RWPE2 (cell line): Measurements from ENCODE around the gene AGBL4.

Source experiments
- ATAC-seq: fragments of 200-7000 bp; cut with Tn5 transposase; 3 replicates; pipeline ENCODE4 v1.9.1; 2021; ENCODE audit warnings: low read depth
- DNase-seq: peaks from one replicate; pipeline ENCODE4 v3.0.0-alpha.2; 2020; ENCODE audit warnings: low spot score
- H3K27ac ChIP-seq: fragments of 450-650 bp; 2 replicates; pipeline ENCODE4 v1.5.1; 2017; ENCODE audit warnings: mild to moderate bottlenecking; ENCODE audit not compliant: poor library complexity, severe bottlenecking
- H3K27me3 ChIP-seq: fragments of 250-450 bp; sonication (Bioruptor Pico); 2 replicates; pipeline ENCODE4 v1.5.1; 2021; ENCODE audit warnings: mild to moderate bottlenecking, moderate library complexity; ENCODE audit not compliant: insufficient read depth, poor library complexity, severe bottlenecking
- H3K36me3 ChIP-seq: fragments of 250-450 bp; sonication (Bioruptor Pico); 2 replicates; pipeline ENCODE4 v1.5.1; 2020; ENCODE audit warnings: low read depth, mild to moderate bottlenecking, moderate library complexity
- H3K4me1 ChIP-seq: fragments of 250-450 bp; sonication (Bioruptor Pico); 2 replicates; pipeline ENCODE4 v1.5.1; 2021; ENCODE audit warnings: mild to moderate bottlenecking, moderate library complexity; ENCODE audit not compliant: insufficient read depth, poor library complexity, severe bottlenecking
- H3K4me3 ChIP-seq: fragments of 250-450 bp; sonication (Bioruptor Pico); 2 replicates; pipeline ENCODE4 v1.5.1; 2021; ENCODE audit warnings: mild to moderate bottlenecking, moderate library complexity; ENCODE audit not compliant: severe bottlenecking
- H3K9me3 ChIP-seq: fragments of 250-450 bp; sonication (Bioruptor Pico); 2 replicates; pipeline ENCODE4 v1.5.1; 2021; ENCODE audit warnings: mild to moderate bottlenecking, moderate library complexity; ENCODE audit not compliant: severe bottlenecking
- CTCF ChIP-seq: fragments of 450-650 bp; IDR thresholded peaks from one replicate; pipeline ENCODE4 v1.5.1; 2017; ENCODE audit warnings: mild to moderate bottlenecking, moderate library complexity; ENCODE audit not compliant: poor library complexity, severe bottlenecking

The AGBL4 gene

GRCh38 chr1:49397086-49397485, 626.7 kb downstream of the AGBL4 start:
- no peak overlapping the region for H3K4me3 ChIP-seq
- H3K4me1 ChIP-seq: no peaks in the 10 kb centered on the region
- no peak for ATAC-seq
- DNase-seq: no peak
- H3K9me3 ChIP-seq: no peaks in the 10 kb centered on the region
- no peaks in the 10 kb centered on the region for H3K27me3 ChIP-seq
- no peak overlapping the region for H3K27ac ChIP-seq
- no peaks in the 10 kb centered on the region for H3K36me3 ChIP-seq
- no peak for TF ChIP-seq CTCF

GRCh38 chr1:49394200-49394599, 629.6 kb downstream of the AGBL4 start:
- H3K36me3 ChIP-seq: no peaks in the 10 kb centered on the region
- no peaks in the 10 kb centered on the region for H3K4me1 ChIP-seq
- TF ChIP-seq CTCF: no peak
- H3K27me3 ChIP-seq: no peaks in the 10 kb centered on the region
- DNase-seq (no peak), ATAC-seq (no peak)
- H3K9me3 ChIP-seq: no peaks in the 10 kb centered on the region
- H3K27ac ChIP-seq: no peak overlapping the region
- H3K4me3 ChIP-seq: no peak overlapping the region

- H3K9me3 ChIP-seq: no peaks in the 10 kb centered on the region
- TF ChIP-seq CTCF: no peak
- H3K27me3 ChIP-seq: no peaks in the 10 kb centered on the region
- DNase-seq (no peak), ATAC-seq (no peak)
- no peak overlapping the region for H3K4me3 ChIP-seq
- H3K36me3 ChIP-seq: no peaks in the 10 kb centered on the region
- no peaks in the 10 kb centered on the region for H3K4me1 ChIP-seq
- H3K27ac ChIP-seq: no peak overlapping the region
Measured at GRCh38 chr1:49389699-49390098, 634.1 kb downstream of the AGBL4 start.

- no peaks in the 10 kb centered on the region for H3K27me3 ChIP-seq
- no peaks in the 10 kb centered on the region for H3K36me3 ChIP-seq
- H3K4me3 ChIP-seq: no peak overlapping the region
- H3K4me1 ChIP-seq: peaks cover 5% of the 10 kb centered on the region
- H3K9me3 ChIP-seq: no peaks in the 10 kb centered on the region
- peak; percentile 97 for ATAC-seq
- TF ChIP-seq CTCF: no peak
- no peak overlapping the region for H3K27ac ChIP-seq
- DNase-seq: no peak
Measured at GRCh38 chr1:49364676-49365075, 659.1 kb downstream of the AGBL4 start.

- H3K27ac ChIP-seq: no peak overlapping the region
- no peaks in the 10 kb centered on the region for H3K9me3 ChIP-seq
- H3K36me3 ChIP-seq: no peaks in the 10 kb centered on the region
- DNase-seq (no peak), ATAC-seq (no peak)
- TF ChIP-seq CTCF: no peak
- peaks cover 5% of the 10 kb centered on the region for H3K4me1 ChIP-seq
- H3K27me3 ChIP-seq: no peaks in the 10 kb centered on the region
- no peak overlapping the region for H3K4me3 ChIP-seq
Measured at GRCh38 chr1:49363628-49364027, 660.1 kb downstream of the AGBL4 start.
